ENCODE measurements around the gene OR1J2. TPM values are rescaled to one million over a fixed set of nuclear protein-coding genes. Genes with fewer than 3 reads are reported as not detected.
"Not testable (repeated sequence)": the region's sequence is repeated elsewhere in the genome, so short reads cannot be mapped to it uniquely, and the experiment has no call there.

The OR1J2 gene
- total RNA-seq, 1 experiment from 2014 or later: not detected

- in situ Hi-C loops (cut with HindIII; ENCODE audit: low pct_unique_long_range_greater_than_20kb, low sequenced_read_pairs): no loop called here
- DNase-seq (ENCODE audit: low read depth, low spot score): no peak
Observed at GRCh38 chr9:122536134-122536533, 25.5 kb downstream of the OR1J2 start.

GRCh38 chr9:122537066-122537465 lies 26.5 kb downstream of the OR1J2 start:
- DNase-seq (ENCODE audit: low read depth, low spot score); in situ Hi-C loops (cut with HindIII; ENCODE audit: low pct_unique_long_range_greater_than_20kb, low sequenced_read_pairs): not testable (repeated sequence)

- in situ Hi-C loops (cut with HindIII; ENCODE audit: low pct_unique_long_range_greater_than_20kb, low sequenced_read_pairs): no loop called here
- no peak for DNase-seq (ENCODE audit: low read depth, low spot score)
Observed at GRCh38 chr9:122538757-122539156, 28.2 kb downstream of the OR1J2 start.

- DNase-seq (ENCODE audit: low read depth, low spot score): peak; percentile 48
- in situ Hi-C loops (cut with HindIII; ENCODE audit: low pct_unique_long_range_greater_than_20kb, low sequenced_read_pairs): no loop called here
Observed at GRCh38 chr9:122546196-122546595, 35.6 kb downstream of the OR1J2 start.

GRCh38 chr9:122551371-122551770 lies 40.8 kb downstream of the OR1J2 start:
- DNase-seq (ENCODE audit: low read depth, low spot score): no peak
- in situ Hi-C loops (cut with HindIII; ENCODE audit: low pct_unique_long_range_greater_than_20kb, low sequenced_read_pairs): no loop called here

- DNase-seq (ENCODE audit: low read depth, low spot score): no peak
- in situ Hi-C loops (cut with HindIII; ENCODE audit: low pct_unique_long_range_greater_than_20kb, low sequenced_read_pairs): no loop called here
Observed at GRCh38 chr9:122552812-122553211, 42.2 kb downstream of the OR1J2 start, which contains the start of gene OR1N2. Gene OR1N2, plus strand, starts transcription at chr9:122553112. Its CDS starts 100 bp downstream, at chr9:122553212.

Other genes starting within 250 kb of the OR1J2 start
- 18.0 and 22.5 TPM in 2 replicates for gene RBM18, start 246.0 kb upstream of the OR1J2 start, total RNA-seq (2014; rRNA removed; shearing (Covaris generic))
- 94.4 and 101 TPM in 2 replicates for gene MRRF, start 245.9 kb upstream of the OR1J2 start, total RNA-seq (2014; rRNA removed; shearing (Covaris generic))
- 0.03 and 0.53 TPM in 2 replicates for gene PTGS1, start 139.8 kb upstream of the OR1J2 start, total RNA-seq (2014; rRNA removed; shearing (Covaris generic))
- gene OR1J1, start 32.9 kb upstream of the OR1J2 start, total RNA-seq (2014; rRNA removed; shearing (Covaris generic)): not detected in 2 replicates
- not detected in 2 replicates for gene OR1J4, start 8.3 kb downstream of the OR1J2 start, total RNA-seq (2014; rRNA removed; shearing (Covaris generic))
- not detected in 2 replicates for gene OR1N1, start 16.5 kb downstream of the OR1J2 start, total RNA-seq (2014; rRNA removed; shearing (Covaris generic))
- not detected in 2 replicates for gene OR1N2, start 42.3 kb downstream of the OR1J2 start, total RNA-seq (2014; rRNA removed; shearing (Covaris generic))
- not detected in 2 replicates for gene OR1L8, start 72.6 kb downstream of the OR1J2 start, total RNA-seq (2014; rRNA removed; shearing (Covaris generic))
- not detected in 2 replicates for gene OR1Q1, start 103.9 kb downstream of the OR1J2 start, total RNA-seq (2014; rRNA removed; shearing (Covaris generic))
- not detected in 2 replicates for gene OR1B1, start 146.8 kb downstream of the OR1J2 start, total RNA-seq (2014; rRNA removed; shearing (Covaris generic))
- not detected in 2 replicates for gene OR1L1, start 150.9 kb downstream of the OR1J2 start, total RNA-seq (2014; rRNA removed; shearing (Covaris generic))
- not detected in 2 replicates for gene OR1L3, start 164.3 kb downstream of the OR1J2 start, total RNA-seq (2014; rRNA removed; shearing (Covaris generic))
- not detected in 2 replicates for gene OR1L4, start 213.2 kb downstream of the OR1J2 start, total RNA-seq (2014; rRNA removed; shearing (Covaris generic))
- not detected in 2 replicates for gene OR1L6, start 231.5 kb downstream of the OR1J2 start, total RNA-seq (2014; rRNA removed; shearing (Covaris generic))